ENCODE measurements around the gene WHRN. TPM values are rescaled to one million over a fixed set of nuclear protein-coding genes. Genes with fewer than 3 reads are reported as not detected.

The WHRN gene
- total and polyA plus RNA-seq, 9 of the 15 experiments (the other 6 are each of a cell fraction or from before 2014, with no cell fraction given): 0.31 to 14.1 (median 3.0) TPM

GRCh38 chr9:114473447-114473801 is 31.8 kb downstream of the WHRN start:
- POLR2A ChIA-PET: interaction anchor here (0.7 to 1.5 kb wide), 5 partner anchors 10 to 28 kb away, joined by 3 to 7 read pairs (median 3); no protein-coding TSS in a partner anchor
- H3K27me3 ChIP-seq (ENCODE audit: control insufficient read depth in 2 of 2, insufficient read depth in 2 of 2, low read length in 2 of 2): no peaks in the 10 kb centered on the region
- DNase-seq (ENCODE audit: extremely low read depth in 1 of 4, low spot score in 3 of 4) (no peak), ATAC-seq (no peak), FAIRE-seq (no peak)
- no peaks in the 10 kb centered on the region for H3K9me3 ChIP-seq (replicated peaks; ENCODE audit: control insufficient read depth, insufficient read depth, low read depth, low read length)
- no TSS peak for BruUV-seq (replicated peaks)
- H3K9me1 ChIP-seq (ENCODE audit: control insufficient read depth, insufficient read depth, low read length): no peaks in the 10 kb centered on the region
- no peaks in the 10 kb centered on the region for H3K79me2 ChIP-seq (ENCODE audit: control insufficient read depth, insufficient read depth, low read length)
- peak overlapping the region in 1 of 2 experiments; percentile 60; a peak in 2 of 4 replicates for H3K9ac ChIP-seq (ENCODE audit: insufficient read depth in 1 of 2, low read depth in 2 of 2, low read length in 2 of 2)
- CTCF ChIA-PET (ENCODE audit: low intra/inter-chr PET ratio): no interaction called here
- in situ Hi-C loops (cut with MboI) (no loop called here), intact Hi-C loops (cut with micrococcal nuclease) (no loop called here)
- no peaks in the 10 kb centered on the region for H3K4me1 ChIP-seq (replicated peaks in 1 of 2; ENCODE audit: control insufficient read depth in 2 of 2, insufficient read depth in 2 of 2, low read length in 2 of 2)
- WGBS (ENCODE audit: insufficient coverage, low coverage, missing lambda C conversion rate): 39% methylated on average over 3 of the region's 3 CpGs
- peaks cover 3% of the 10 kb centered on the region; the same call in 1 of the 2 replicates for H4K20me1 ChIP-seq (replicated peaks; ENCODE audit: control insufficient read depth, insufficient read depth, low read length)
- H3K4me2 ChIP-seq (ENCODE audit: insufficient read depth, low read length): no peak overlapping the region
- peaks cover 7% of the 10 kb centered on the region; the same call in 1 of the 3 replicates for H3K36me3 ChIP-seq (ENCODE audit: control insufficient read depth, insufficient read depth, low read length)
- H3K4me3 ChIP-seq: no peak overlapping the region
- no peak overlapping the region for H2AFZ ChIP-seq (ENCODE audit: low read depth, low read length)
- H3K27ac ChIP-seq (ENCODE audit: extremely low read depth, low read depth, low read length): no peak overlapping the region
- TF ChIP-seq TCF3 (CRISPR knock-in tag; IDR thresholded peaks at IDR 0.05) (peak; percentile 24; the same call in 1 of the 2 replicates), FOXP4 (CRISPR knock-in tag; IDR thresholded peaks at IDR 0.05; ENCODE audit: borderline replicate concordance) (no peak), BCOR (IDR thresholded peaks at IDR 0.05) (no peak), KDM4B (IDR thresholded peaks at IDR 0.05; ENCODE audit: borderline replicate concordance in 2 of 2, low read depth in 1 of 2) (no peak), MLLT1 (IDR thresholded peaks at IDR 0.05) (no peak), RCOR1 (IDR thresholded peaks at IDR 0.05; ENCODE audit: borderline replicate concordance in 1 of 2, low read depth in 2 of 2, low read length in 2 of 2) (peak in 1 of 2 experiments; percentile 61; a peak in 1 of 4 replicates), KDM1A (IDR thresholded peaks at IDR 0.05) (peak; percentile 30 to 35; a peak in 2 of 4 replicates), ZNF75A (CRISPR knock-in tag; IDR thresholded peaks at IDR 0.05) (no peak), ZNF347 (CRISPR knock-in tag; IDR thresholded peaks at IDR 0.05; ENCODE audit: low read depth) (no peak), HMBOX1 (IDR thresholded peaks at IDR 0.05) (no peak), RFX1 (IDR thresholded peaks at IDR 0.05) (no peak)
- TF ChIP-seq, protein P1, sequence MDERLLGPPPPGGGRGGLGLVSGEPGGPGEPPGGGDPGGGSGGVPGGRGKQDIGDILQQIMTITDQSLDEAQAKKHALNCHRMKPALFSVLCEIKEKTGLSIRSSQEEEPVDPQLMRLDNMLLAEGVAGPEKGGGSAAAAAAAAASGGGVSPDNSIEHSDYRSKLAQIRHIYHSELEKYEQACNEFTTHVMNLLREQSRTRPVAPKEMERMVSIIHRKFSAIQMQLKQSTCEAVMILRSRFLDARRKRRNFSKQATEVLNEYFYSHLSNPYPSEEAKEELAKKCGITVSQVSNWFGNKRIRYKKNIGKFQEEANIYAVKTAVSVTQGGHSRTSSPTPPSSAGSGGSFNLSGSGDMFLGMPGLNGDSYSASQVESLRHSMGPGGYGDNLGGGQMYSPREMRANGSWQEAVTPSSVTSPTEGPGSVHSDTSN (CRISPR knock-in tag; IDR thresholded peaks at IDR 0.05; ENCODE audit: low read depth): no peak
- TF ChIP-seq, protein P1 (tag; conservative IDR thresholded peaks at IDR 0.05; ENCODE audit: low read depth): 0 out of 2 replicates have a peak, but pooled peaks have one; percentile 33
- TF ChIP-seq, protein P2, sequence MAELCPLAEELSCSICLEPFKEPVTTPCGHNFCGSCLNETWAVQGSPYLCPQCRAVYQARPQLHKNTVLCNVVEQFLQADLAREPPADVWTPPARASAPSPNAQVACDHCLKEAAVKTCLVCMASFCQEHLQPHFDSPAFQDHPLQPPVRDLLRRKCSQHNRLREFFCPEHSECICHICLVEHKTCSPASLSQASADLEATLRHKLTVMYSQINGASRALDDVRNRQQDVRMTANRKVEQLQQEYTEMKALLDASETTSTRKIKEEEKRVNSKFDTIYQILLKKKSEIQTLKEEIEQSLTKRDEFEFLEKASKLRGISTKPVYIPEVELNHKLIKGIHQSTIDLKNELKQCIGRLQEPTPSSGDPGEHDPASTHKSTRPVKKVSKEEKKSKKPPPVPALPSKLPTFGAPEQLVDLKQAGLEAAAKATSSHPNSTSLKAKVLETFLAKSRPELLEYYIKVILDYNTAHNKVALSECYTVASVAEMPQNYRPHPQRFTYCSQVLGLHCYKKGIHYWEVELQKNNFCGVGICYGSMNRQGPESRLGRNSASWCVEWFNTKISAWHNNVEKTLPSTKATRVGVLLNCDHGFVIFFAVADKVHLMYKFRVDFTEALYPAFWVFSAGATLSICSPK (IDR thresholded peaks at IDR 0.05; ENCODE audit: borderline replicate concordance): no peak

All from K562 (cell line).